ENCODE data around the gene GALNT14.

The GALNT14 gene

DNA sequence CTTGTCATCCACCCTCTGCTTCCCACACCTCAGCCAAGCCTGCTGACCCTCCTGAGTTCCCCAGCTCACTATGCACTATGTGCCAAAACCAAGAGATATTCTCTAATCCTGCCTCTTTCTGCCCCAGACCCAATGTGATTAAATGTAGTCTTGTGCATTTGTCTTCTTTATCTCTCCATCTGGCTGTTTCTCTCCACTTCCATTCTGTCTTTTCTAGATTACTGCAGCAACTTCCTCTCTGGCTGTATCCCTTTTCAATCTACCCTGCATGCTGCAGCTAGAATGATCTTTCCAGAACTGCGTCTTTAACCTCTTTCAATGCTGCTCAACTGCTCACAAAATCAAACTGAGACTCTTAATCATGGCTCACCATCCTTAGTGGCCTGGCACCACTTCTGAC is 164.1 kb downstream of the GALNT14 start:
- TF ChIP-seq, protein P1, sequence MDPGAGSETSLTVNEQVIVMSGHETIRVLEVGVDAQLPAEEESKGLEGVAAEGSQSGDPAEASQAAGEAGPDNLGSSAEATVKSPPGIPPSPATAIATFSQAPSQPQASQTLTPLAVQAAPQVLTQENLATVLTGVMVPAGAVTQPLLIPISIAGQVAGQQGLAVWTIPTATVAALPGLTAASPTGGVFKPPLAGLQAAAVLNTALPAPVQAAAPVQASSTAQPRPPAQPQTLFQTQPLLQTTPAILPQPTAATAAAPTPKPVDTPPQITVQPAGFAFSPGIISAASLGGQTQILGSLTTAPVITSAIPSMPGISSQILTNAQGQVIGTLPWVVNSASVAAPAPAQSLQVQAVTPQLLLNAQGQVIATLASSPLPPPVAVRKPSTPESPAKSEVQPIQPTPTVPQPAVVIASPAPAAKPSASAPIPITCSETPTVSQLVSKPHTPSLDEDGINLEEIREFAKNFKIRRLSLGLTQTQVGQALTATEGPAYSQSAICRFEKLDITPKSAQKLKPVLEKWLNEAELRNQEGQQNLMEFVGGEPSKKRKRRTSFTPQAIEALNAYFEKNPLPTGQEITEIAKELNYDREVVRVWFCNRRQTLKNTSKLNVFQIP (CRISPR knock-in tag; IDR thresholded peaks at IDR 0.05; ENCODE audit: borderline replicate concordance, low read depth), result no peak
- TF ChIP-seq CSDC2 (CRISPR knock-in tag; IDR thresholded peaks at IDR 0.05), result no peak
- TF ChIP-seq ZNF565 (CRISPR knock-in tag; conservative IDR thresholded peaks at IDR 0.05; ENCODE audit: low read depth), result no peak
- TF ChIP-seq TSHZ2 (CRISPR knock-in tag; IDR thresholded peaks at IDR 0.05), result no peak
- no peak for TF ChIP-seq OSR1 (CRISPR knock-in tag; IDR thresholded peaks at IDR 0.05)
- no peak for TF ChIP-seq ARNTL (CRISPR knock-in tag; IDR thresholded peaks at IDR 0.05; ENCODE audit: borderline replicate concordance, low read depth)
- TF ChIP-seq RARB (CRISPR knock-in tag; IDR thresholded peaks at IDR 0.05), result no peak
- no peak for TF ChIP-seq TCF4 (CRISPR knock-in tag; IDR thresholded peaks at IDR 0.05; ENCODE audit: borderline replicate concordance)
- no peak for TF ChIP-seq ZFP3 (CRISPR knock-in tag; IDR thresholded peaks at IDR 0.05)
- ATAC-seq, result no peak

- ATAC-seq, result no peak
- TF ChIP-seq ZC3H10 (CRISPR knock-in tag; IDR thresholded peaks at IDR 0.05), result no peak
These were observed 166.8 kb downstream of the GALNT14 start for GRCh38 chr2:30971231-30972025.

DNA sequence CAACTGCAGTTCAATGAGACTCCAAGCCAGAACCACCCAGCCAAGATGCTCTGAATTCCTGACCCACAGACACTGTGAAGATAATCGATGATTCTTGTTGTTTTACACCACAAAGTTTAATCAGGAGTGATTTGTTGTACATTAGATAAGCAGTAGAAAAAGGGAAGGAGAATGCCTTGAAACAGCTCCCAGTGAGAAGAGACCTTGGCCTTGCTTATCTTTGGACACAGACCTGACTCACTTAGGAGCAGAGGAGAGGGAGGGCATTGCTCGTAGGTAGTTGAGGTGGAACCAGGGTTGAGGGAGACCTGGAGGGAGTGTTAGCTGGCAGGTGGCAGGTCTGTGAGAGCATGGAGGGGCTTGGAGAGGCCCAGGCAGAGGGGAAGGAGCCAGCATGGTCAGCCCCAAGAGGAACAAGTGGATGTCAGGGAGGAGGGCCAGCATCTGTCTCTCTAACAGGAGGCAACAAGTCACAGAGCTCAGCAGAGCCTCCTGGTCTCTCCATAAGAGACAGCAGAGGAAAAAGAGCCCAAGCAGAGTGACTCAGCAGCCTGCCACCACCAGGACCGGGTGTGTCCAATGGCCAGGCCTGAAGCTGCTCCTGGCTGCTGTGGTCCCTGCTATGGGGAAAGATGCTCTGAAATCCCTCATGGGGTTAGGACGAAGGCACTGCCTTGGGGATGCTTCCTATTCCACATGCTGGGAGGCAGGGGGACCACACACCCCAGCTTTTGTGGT is 169.4 kb downstream of the GALNT14 start:
- TF ChIP-seq ESRRG (CRISPR knock-in tag; IDR thresholded peaks at IDR 0.05) (no peak), ZC3H10 (CRISPR knock-in tag; IDR thresholded peaks at IDR 0.05) (no peak), OSR1 (CRISPR knock-in tag; IDR thresholded peaks at IDR 0.05) (no peak), ZNF8 (CRISPR knock-in tag; IDR thresholded peaks at IDR 0.05) (no peak), TOX (CRISPR knock-in tag; IDR thresholded peaks at IDR 0.05; ENCODE audit: borderline replicate concordance) (no peak), CSDC2 (CRISPR knock-in tag; IDR thresholded peaks at IDR 0.05) (no peak), ZNF565 (CRISPR knock-in tag; conservative IDR thresholded peaks at IDR 0.05; ENCODE audit: low read depth) (no peak), PPARA (CRISPR knock-in tag; IDR thresholded peaks at IDR 0.05; ENCODE audit: borderline replicate concordance) (no peak)
- ATAC-seq, result no peak

DNA sequence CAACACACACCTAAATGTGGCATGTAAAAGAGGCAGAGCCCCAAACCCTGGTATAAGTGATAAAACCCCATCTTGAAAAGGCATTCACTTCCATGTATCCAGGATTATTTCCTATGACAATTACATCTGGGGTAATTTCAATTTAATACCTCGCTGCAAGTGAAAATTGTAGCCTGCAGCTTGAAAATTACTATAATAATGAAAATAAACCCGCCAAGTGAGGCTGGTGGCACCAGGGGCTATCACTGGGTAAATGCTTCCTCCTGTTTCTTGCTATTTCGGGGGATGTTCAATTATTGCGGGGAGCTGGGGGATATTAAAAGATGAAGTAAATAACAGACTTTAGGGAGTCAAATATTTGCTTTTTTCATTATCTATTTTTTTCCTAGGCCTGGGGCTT is 171.5 kb downstream of the GALNT14 start:
- no peak for ATAC-seq
- TF ChIP-seq TSHZ2 (CRISPR knock-in tag; IDR thresholded peaks at IDR 0.05) (no peak), ZFP3 (CRISPR knock-in tag; IDR thresholded peaks at IDR 0.05) (no peak), GLIS3 (CRISPR knock-in tag; IDR thresholded peaks at IDR 0.05) (no peak), PPARA (CRISPR knock-in tag; IDR thresholded peaks at IDR 0.05; ENCODE audit: borderline replicate concordance) (no peak), RARB (CRISPR knock-in tag; IDR thresholded peaks at IDR 0.05) (no peak), TOX (CRISPR knock-in tag; IDR thresholded peaks at IDR 0.05; ENCODE audit: borderline replicate concordance) (no peak), TCF4 (CRISPR knock-in tag; IDR thresholded peaks at IDR 0.05; ENCODE audit: borderline replicate concordance) (no peak), ESRRG (CRISPR knock-in tag; IDR thresholded peaks at IDR 0.05) (no peak), ARNTL (CRISPR knock-in tag; IDR thresholded peaks at IDR 0.05; ENCODE audit: borderline replicate concordance, low read depth) (no peak), ZNF8 (CRISPR knock-in tag; IDR thresholded peaks at IDR 0.05) (no peak)
- TF ChIP-seq, protein P2, sequence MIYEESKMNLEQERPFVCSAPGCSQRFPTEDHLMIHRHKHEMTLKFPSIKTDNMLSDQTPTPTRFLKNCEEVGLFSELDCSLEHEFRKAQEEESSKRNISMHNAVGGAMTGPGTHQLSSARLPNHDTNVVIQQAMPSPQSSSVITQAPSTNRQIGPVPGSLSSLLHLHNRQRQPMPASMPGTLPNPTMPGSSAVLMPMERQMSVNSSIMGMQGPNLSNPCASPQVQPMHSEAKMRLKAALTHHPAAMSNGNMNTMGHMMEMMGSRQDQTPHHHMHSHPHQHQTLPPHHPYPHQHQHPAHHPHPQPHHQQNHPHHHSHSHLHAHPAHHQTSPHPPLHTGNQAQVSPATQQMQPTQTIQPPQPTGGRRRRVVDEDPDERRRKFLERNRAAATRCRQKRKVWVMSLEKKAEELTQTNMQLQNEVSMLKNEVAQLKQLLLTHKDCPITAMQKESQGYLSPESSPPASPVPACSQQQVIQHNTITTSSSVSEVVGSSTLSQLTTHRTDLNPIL (CRISPR knock-in tag; IDR thresholded peaks at IDR 0.05; ENCODE audit: low read depth), result no peak
- TF ChIP-seq, protein P3, sequence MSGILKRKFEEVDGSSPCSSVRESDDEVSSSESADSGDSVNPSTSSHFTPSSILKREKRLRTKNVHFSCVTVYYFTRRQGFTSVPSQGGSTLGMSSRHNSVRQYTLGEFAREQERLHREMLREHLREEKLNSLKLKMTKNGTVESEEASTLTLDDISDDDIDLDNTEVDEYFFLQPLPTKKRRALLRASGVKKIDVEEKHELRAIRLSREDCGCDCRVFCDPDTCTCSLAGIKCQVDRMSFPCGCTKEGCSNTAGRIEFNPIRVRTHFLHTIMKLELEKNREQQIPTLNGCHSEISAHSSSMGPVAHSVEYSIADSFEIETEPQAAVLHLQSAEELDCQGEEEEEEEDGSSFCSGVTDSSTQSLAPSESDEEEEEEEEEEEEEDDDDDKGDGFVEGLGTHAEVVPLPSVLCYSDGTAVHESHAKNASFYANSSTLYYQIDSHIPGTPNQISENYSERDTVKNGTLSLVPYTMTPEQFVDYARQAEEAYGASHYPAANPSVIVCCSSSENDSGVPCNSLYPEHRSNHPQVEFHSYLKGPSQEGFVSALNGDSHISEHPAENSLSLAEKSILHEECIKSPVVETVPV (CRISPR knock-in tag; IDR thresholded peaks at IDR 0.05), result no peak
- TF ChIP-seq, protein P1 (CRISPR knock-in tag; IDR thresholded peaks at IDR 0.05; ENCODE audit: borderline replicate concordance, low read depth), result no peak
